Subcutaneous adipose tissue (tissue), 4 donors: ENCODE results near the gene ABCB11. TPM values are rescaled to one million over a fixed set of nuclear protein-coding genes. Genes with fewer than 3 reads are reported as not detected.

Experiments used
- CTCF ChIP-seq: fragments of 450-650 bp; IDR thresholded peaks from one replicate; pipeline ENCODE4 v1.5.1; 2016; ENCODE audit warnings: low read depth, mild to moderate bottlenecking, control low read depth, antibody characterized with exemption, moderate library complexity
- total RNA-seq, 4 donors: library from RNA; depleted of rRNA; stranded (reverse); fragments of >200 nt; gene quantifications; one replicate each; pipeline ENCODE4 v1.1.0, GENCODE V29; 2016

Gene ABCB11
- total RNA-seq, 4 donors from 2014 or later = 4.6 to 89.1 (median 13.1) TPM

- TF ChIP-seq CTCF = no peak
Observed at GRCh38 chr2:168951871-168952270, 79.3 kb downstream of the ABCB11 start.

- TF ChIP-seq CTCF = no peak
Observed at GRCh38 chr2:168949324-168949723, 81.8 kb downstream of the ABCB11 start.

GRCh38 chr2:168948621-168949212 lies 82.4 kb downstream of the ABCB11 start:
- no peak for TF ChIP-seq CTCF

GRCh38 chr2:168945508-168945907 lies 85.6 kb downstream of the ABCB11 start:
- TF ChIP-seq CTCF = no peak

GRCh38 chr2:168944065-168944464 lies 87.1 kb downstream of the ABCB11 start:
- TF ChIP-seq CTCF = no peak

- no peak for TF ChIP-seq CTCF
Observed at GRCh38 chr2:168941297-168941696, 89.8 kb downstream of the ABCB11 start.

GRCh38 chr2:168939918-168940317 lies 91.2 kb downstream of the ABCB11 start:
- TF ChIP-seq CTCF = no peak
